ENCODE measurements around the gene MYOM3. TPM values are rescaled to one million over a fixed set of nuclear protein-coding genes. Genes with fewer than 3 reads are reported as not detected.

MYOM3 gene
- polyA plus RNA-seq, 1 donor from 2014 or later = not detected

GRCh38 chr1:24126672-24127023, 14.7 kb upstream of the MYOM3 start:
- no peaks in the 10 kb centered on the region for H3K9me3 ChIP-seq (ENCODE audit: low read length)
- no peak for TF ChIP-seq SMC3 (conservative IDR thresholded peaks at IDR 0.05; ENCODE audit: poor library complexity)
- H3K27ac ChIP-seq (ENCODE audit: low read length) = no peak overlapping the region
- no peaks in the 10 kb centered on the region for H3K9me2 ChIP-seq (ENCODE audit: insufficient read depth, low read length)
- H3F3A ChIP-seq (ENCODE audit: insufficient read depth, low read length, poor library complexity, severe bottlenecking) = no peaks in the 10 kb centered on the region
- H2AFZ ChIP-seq (ENCODE audit: low read depth, low read length) = no peak overlapping the region
- no peak overlapping the region for H3K9ac ChIP-seq (ENCODE audit: low read length)
- H3K27me3 ChIP-seq (ENCODE audit: insufficient read depth, low read depth, low read length) = no peaks in the 10 kb centered on the region
- no peaks in the 10 kb centered on the region for H4K20me1 ChIP-seq (ENCODE audit: insufficient read depth)
- H3K4me3 ChIP-seq (ENCODE audit: low read length) = no peak overlapping the region
- H3K79me2 ChIP-seq (replicated peaks; ENCODE audit: insufficient read depth, low read length) = no peaks in the 10 kb centered on the region
- H3K36me3 ChIP-seq (ENCODE audit: insufficient read depth, low read length) = no peaks in the 10 kb centered on the region
- no peak overlapping the region for H3K4me2 ChIP-seq (ENCODE audit: low read length)

DNA sequence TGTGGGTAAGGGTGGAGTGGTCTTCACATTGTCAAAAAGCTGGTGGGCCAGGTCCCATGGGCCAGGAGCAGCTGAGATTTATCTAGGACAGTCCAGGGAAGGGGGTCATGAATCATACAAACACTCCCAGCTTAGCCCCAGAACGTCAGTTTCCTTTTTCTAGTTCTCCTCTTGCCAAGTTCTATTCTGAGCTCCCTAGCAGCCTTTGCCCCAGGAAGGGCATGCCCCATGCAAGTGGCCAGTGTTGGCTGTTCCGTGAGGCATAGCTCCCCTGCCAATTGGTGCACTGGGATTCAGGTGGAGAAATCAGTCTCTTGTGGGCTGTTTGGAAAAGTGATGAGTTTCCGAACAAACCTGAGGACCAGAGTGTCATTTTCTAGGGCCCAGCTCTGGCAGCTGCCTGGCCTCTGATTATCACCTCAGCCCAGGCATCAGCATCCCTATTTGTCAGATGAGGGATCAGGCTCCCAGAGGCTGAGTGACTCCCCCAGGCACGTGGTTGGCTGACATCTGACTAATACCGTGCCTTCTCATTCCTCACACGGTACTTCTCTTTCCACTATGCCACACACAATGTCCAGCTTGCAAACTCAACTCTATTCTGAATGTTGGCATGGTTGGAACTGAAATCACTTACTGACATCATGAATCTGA, 14.2 kb upstream of the MYOM3 start:
- Histone ChIP-seq H3K4me2 (ENCODE audit: low read length) (no peak overlapping the region), H3K79me2 (replicated peaks; ENCODE audit: insufficient read depth, low read length) (no peaks in the 10 kb centered on the region), H3K9me3 (ENCODE audit: low read length) (no peaks in the 10 kb centered on the region), H2AFZ (ENCODE audit: low read depth, low read length) (no peak overlapping the region), H3K36me3 (ENCODE audit: insufficient read depth, low read length) (no peaks in the 10 kb centered on the region), H3F3A (ENCODE audit: insufficient read depth, low read length, poor library complexity, severe bottlenecking) (no peaks in the 10 kb centered on the region), H3K9me2 (ENCODE audit: insufficient read depth, low read length) (no peaks in the 10 kb centered on the region), H4K20me1 (ENCODE audit: insufficient read depth) (no peaks in the 10 kb centered on the region), H3K27ac (ENCODE audit: low read length) (no peak overlapping the region), H3K4me3 (ENCODE audit: low read length) (no peak overlapping the region), H3K27me3 (ENCODE audit: insufficient read depth, low read depth, low read length) (no peaks in the 10 kb centered on the region), H3K9ac (ENCODE audit: low read length) (no peak overlapping the region)
- TF ChIP-seq EZH2 (IDR thresholded peaks at IDR 0.05; ENCODE audit: borderline replicate concordance, insufficient read depth, low read length, poor library complexity, severe bottlenecking) = no peak
- no peak for TF ChIP-seq POLR2AphosphoS5 (IDR thresholded peaks at IDR 0.05)
- no peak for TF ChIP-seq RAD21 (conservative IDR thresholded peaks at IDR 0.05)
- TF ChIP-seq MXI1 (conservative IDR thresholded peaks at IDR 0.05; ENCODE audit: poor library complexity, severe bottlenecking) = no peak
- TF ChIP-seq EP300 (conservative IDR thresholded peaks at IDR 0.05; ENCODE audit: poor library complexity, severe bottlenecking) = no peak
- TF ChIP-seq REST (IDR thresholded peaks at IDR 0.05; ENCODE audit: borderline replicate concordance) = no peak
- no peak for TF ChIP-seq TAF1 (IDR thresholded peaks at IDR 0.05; ENCODE audit: low read depth)
- no peak for TF ChIP-seq SMC3 (conservative IDR thresholded peaks at IDR 0.05; ENCODE audit: poor library complexity)
- TF ChIP-seq CTCF (IDR thresholded peaks at IDR 0.05; ENCODE audit: poor library complexity, severe bottlenecking) = no peak

All from neural cell (in vitro differentiated cells).